PFSK-1 (cell line): ENCODE data around the gene STX5.
A peak's percentile ranks its signal among the peaks of the same experiment; 100 is the strongest.

ENCODE experiments used
- POLR2AphosphoS5 ChIP-seq: IDR thresholded peaks from 2 replicates; pipeline ENCODE4 v1.6.1; 2012; ENCODE audit warnings: low read depth, mild to moderate bottlenecking, control low read depth, low read length, moderate library complexity
- TAF1 ChIP-seq: IDR thresholded peaks from 2 replicates; pipeline ENCODE4 v1.6.1; 2012; ENCODE audit warnings: low read length, control low read depth, borderline replicate concordance; ENCODE audit not compliant: insufficient read depth

DNA sequence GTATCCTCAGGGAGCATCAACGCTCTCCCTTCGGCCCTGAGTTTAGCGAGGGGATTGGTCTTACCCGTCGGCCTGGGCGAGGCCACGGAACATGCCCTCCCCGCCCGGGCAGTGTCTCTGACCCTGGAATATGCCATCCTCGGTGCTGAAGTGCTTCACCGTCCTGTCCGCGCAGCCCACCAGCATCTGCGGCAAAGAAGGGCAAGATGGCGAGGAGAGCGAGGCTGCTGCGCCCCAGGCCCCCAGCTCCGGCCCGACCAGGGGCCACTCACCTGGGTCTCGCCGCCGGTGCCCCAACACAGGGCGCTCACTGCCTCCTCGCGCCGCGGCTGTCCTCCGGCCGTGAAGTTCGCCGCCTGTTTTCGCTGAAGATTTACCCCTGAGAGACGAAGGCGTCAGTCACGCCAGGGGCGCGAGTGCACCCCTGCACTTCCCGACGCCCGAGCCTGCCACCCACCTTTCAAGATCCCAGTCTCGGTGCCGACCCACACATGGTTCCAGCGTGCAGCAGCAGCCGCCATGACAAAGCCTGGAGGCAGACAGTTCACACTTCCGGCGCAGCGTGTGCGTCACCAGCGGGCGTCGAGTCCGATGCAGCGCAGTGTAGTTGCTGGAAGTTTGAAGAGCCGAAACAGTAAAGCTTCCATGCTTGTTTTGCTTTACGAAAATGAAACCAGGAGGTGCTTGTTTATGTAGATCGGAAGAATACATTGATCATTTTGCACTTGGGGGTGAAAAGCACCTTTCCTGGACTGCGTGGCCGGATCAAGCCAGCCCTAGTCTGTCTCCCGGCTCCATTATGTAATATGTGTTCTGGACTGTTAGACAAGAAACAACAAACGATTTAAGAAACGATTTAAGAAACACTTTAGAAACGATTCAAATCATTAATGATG lies 7.4 kb upstream of the STX5 start, which contains the start of gene WDR74:
- TF ChIP-seq POLR2AphosphoS5, result peak; percentile 97
- peak; percentile 96 for TF ChIP-seq TAF1
